HG03280 (cell line): ENCODE results near the gene NFYC.

Experiments
- ATAC-seq: cut with Tn5 transposase; IDR thresholded peaks from one replicate; pipeline ENCODE4 v1.9.1; 2021; ENCODE audit warnings: mild to moderate bottlenecking, moderate library complexity; ENCODE audit not compliant: unreplicated experiment

Gene NFYC

DNA sequence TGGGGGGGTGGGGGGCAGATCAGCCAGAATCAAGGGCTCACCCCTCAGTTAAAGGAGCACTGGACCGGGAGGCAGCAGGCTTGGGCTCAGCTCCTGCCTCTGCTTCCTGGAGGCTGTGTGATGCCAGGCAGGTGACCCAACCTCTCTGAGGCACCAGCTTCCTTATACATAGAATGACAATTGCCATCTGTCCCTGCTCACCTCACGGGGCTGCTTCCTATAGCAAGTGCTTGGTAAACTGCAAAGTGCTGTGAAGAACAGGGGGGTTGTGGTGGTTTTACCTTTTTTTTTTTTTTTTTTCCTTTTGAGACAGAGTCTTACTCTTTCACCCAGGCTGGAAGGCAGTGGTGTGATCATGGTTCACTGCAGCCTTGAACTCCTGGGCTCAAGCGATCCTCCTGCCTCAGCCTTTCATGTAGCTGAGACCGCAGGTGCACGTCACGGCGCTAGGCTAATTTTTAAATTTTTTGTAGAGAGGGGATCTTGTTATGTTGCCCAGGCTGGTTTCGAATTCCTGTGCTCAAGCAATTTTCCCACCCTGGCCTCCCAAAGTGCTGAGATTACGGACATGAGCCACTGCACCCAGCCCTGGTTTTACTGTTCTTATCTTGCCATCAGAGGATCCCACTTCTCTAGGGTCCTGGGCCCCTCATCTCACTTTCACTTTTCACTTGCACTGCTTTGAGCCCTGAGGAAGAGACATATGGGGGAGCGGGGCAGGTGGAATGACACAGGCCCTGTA, 103.6 kb downstream of the NFYC start:
- ATAC-seq = no peak

DNA sequence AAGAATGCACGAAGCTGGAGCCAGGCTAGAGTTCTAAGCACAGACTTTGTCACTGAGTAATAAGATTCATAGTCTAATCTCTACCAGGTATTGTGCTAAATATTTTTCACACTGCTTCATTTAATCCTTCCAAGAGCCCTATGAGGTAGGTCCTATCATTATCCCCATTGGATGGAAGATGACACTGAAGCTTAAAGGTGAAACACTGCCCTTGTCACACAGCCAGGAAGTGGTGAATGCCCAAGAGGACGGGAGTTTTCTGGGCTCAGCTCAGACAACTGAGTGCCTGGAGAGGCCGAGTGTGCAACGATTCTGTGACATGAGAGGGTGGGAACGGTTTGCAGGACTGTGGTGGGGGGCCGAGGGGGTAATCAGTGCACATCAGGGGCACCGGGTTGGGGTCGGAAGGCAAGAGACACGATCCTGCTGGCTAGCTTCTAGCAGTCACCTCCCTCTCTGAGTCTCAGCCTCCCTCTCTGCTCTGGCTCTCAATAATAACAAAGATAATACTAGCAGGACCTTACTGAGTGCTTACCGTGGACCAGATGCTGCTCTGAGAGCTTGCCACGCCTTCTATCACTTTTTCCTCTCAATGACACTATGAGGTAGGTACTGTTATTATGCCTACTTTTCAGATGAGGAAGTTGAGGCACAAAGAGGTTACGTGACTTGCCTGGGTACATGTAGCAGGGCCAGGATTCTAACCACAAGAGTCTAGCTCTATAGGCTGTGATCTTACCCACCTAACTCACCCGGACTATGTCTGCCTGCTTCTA, 104.5 kb downstream of the NFYC start:
- ATAC-seq = no peak

- no peak for ATAC-seq
These were observed 105.6 kb downstream of the NFYC start for GRCh38 chr1:40796939-40797667.

DNA sequence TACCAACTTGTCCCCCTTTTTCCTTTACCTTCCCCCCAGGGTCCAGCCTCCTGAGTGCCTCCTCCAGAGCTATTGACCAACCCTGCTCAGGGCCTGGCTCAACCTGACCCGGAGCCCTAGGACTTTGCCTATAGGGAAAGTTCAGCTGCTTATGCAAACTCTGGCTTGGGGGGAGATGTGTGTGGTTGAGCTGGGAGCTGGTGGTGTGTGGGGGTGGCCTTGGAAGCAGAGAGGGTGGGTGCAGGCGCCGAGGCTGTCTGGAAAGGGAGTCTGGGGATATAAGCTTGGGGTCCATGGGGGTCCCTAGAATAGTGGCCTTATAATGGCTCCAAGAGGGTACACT, 106.1 kb downstream of the NFYC start:
- ATAC-seq = no peak

GRCh38 chr1:40798366-40799281, 107.1 kb downstream of the NFYC start:
- ATAC-seq = no peak

DNA sequence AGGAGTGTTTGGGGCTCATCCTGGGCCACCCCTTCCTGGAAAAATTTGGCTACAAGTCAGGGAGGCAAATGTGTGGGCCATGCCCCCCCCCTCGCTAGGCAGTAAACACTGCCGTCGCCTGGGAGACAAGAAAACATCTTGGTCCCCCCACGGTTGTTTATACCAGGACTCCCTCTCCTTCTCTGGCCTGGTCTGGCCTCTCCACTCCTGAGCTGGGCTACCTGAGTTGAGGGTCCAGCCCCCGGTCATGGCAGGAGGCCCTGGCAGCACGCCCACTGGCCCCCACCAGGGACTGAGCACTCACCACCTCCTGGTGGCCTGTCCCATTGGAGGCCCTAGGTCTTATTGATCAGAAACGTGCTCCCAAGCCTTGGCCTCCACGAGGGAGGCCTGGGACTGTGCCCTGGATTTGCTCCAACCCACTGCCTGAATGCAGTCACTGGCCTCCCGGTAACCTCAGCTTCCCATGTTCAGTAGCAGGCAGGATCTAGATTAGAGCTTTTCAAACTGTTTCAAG, 107.9 kb downstream of the NFYC start:
- no peak for ATAC-seq

- no peak for ATAC-seq
These were observed 110.2 kb downstream of the NFYC start for GRCh38 chr1:40801742-40802077.

- peak; percentile 79 for ATAC-seq
These were observed 110.7 kb downstream of the NFYC start for GRCh38 chr1:40802078-40802741.

GRCh38 chr1:40802742-40803113, 111.2 kb downstream of the NFYC start:
- ATAC-seq = no peak

- no peak for ATAC-seq
These were observed 111.9 kb downstream of the NFYC start for GRCh38 chr1:40803447-40803846.

DNA sequence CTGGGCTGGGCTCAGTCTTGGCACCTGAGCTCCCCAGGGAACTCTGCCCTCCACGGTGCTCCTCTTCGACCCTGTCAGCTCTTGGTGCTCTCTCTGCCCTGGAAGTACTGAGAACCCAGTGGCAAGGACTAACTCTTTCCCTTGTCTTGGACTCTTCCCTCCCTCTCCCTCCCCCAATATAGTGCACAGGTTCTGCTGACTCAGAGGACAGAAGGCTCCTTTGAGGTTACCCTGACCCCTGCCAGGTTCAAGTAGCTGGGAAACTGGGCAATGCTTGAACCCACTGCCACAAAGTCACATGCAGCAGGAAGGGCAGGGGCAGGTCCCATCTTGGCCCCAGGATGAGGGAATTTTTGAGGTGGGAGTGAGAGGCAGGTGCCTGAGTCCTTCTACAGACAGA, 112.4 kb downstream of the NFYC start:
- ATAC-seq = no peak

GRCh38 chr1:40806240-40806639, 114.7 kb downstream of the NFYC start:
- ATAC-seq = no peak

GRCh38 chr1:40806731-40807695, 115.5 kb downstream of the NFYC start:
- ATAC-seq = no peak

- ATAC-seq = no peak
These were observed 116.5 kb downstream of the NFYC start for GRCh38 chr1:40808002-40808401.

GRCh38 chr1:40808444-40808843, 116.9 kb downstream of the NFYC start:
- ATAC-seq = no peak

GRCh38 chr1:40808909-40809308, 117.4 kb downstream of the NFYC start:
- no peak for ATAC-seq

GRCh38 chr1:40810927-40811326, 119.4 kb downstream of the NFYC start:
- no peak for ATAC-seq

DNA sequence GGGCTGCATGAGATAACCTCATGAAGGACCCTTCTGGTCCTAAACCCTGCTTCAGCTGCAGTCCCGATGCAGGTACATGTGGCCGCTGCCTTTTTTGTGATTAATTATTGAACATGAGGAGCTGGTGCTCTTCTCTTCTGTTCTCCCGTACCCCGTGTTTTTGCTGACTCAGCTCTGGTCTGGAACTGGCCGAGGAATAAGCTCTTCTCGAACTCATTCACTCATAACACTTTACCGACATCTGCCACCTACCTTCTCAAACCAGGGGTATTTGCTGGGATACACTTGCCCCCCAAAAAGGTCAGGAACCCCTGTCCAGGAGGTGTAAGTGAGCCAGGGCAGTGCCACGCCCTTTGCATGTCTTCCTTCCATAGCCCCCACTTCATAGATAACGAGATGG, 123.9 kb downstream of the NFYC start:
- no peak for ATAC-seq

DNA sequence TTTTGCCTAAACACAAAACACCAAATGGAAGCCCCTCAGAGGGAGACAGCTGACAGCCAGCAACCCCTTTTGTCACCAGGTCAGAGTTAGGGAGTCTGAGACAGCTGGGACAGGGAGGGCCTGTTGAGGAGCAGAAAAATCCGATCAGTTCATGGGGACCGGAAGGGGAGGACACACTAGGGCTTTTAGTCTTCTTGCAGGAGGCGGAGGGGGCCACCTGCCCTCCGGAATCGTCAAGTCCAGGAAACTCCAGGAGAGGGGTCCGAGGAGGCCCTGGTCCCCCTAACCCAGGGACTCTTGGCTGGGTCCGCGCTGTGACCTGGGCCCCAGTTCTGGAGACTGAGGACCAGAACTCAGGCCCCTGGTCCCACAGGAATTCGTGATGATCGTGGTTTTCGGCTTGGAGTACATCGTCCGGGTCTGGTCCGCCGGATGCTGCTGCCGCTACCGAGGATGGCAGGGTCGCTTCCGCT, 126.3 kb downstream of the NFYC start:
- no peak for ATAC-seq
